Measurements from ENCODE around the gene GLIS2.

The GLIS2 gene

DNA sequence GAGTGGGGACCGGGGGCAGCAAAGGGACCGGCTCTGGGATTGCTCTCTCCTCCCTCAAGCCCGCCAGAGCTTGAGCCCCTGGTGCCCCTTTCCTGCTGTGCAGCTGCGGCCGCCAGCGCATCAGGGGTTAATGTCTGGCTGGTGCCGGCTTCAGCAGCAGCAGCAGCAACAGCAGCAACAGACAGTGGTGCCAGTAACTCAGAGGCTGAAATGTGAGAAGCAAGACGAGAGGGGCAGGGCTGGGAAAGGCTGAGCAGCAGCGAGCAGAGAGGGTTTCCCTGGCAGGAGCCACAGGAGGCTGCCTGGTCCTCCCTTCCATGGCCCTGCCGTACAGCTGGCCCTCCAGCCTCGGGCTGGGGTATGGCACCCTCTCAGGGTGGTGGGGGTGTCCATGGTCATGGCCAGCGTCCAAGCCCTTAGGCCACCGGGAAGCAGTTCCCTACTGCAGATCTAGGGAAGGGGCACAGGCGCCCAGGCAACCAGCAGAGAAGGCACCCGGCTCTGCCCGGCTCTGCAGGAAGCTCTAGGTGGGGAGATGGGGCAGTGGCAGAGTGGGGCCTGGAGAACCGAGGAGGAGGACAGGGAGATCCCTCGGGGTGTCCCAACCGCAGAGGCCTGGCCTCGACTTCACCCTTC lies 21.9 kb upstream of the GLIS2 start:
- H3K27me3 ChIP-seq (ENCODE audit: control insufficient read depth, insufficient read depth, low read length) = no peaks in the 10 kb centered on the region
- H3K9me3 ChIP-seq (ENCODE audit: control insufficient read depth, low read length) = no peaks in the 10 kb centered on the region
- no peaks in the 10 kb centered on the region for H3K79me2 ChIP-seq
- H3K36me3 ChIP-seq (ENCODE audit: control insufficient read depth, insufficient read depth, low read length) = no peaks in the 10 kb centered on the region
- H3K4me2 ChIP-seq (ENCODE audit: low read length) = peak overlapping the region; percentile 54
- H2AFZ ChIP-seq = peak overlapping the region; percentile 84
- peak overlapping the region; percentile 55 for H3K27ac ChIP-seq
- H3K9ac ChIP-seq = no peak overlapping the region
- no peak overlapping the region for H3K4me3 ChIP-seq (ENCODE audit: low read depth, low read length)
- TF ChIP-seq, protein P1, sequence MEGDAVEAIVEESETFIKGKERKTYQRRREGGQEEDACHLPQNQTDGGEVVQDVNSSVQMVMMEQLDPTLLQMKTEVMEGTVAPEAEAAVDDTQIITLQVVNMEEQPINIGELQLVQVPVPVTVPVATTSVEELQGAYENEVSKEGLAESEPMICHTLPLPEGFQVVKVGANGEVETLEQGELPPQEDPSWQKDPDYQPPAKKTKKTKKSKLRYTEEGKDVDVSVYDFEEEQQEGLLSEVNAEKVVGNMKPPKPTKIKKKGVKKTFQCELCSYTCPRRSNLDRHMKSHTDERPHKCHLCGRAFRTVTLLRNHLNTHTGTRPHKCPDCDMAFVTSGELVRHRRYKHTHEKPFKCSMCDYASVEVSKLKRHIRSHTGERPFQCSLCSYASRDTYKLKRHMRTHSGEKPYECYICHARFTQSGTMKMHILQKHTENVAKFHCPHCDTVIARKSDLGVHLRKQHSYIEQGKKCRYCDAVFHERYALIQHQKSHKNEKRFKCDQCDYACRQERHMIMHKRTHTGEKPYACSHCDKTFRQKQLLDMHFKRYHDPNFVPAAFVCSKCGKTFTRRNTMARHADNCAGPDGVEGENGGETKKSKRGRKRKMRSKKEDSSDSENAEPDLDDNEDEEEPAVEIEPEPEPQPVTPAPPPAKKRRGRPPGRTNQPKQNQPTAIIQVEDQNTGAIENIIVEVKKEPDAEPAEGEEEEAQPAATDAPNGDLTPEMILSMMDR (IDR thresholded peaks at IDR 0.05) = peak; percentile 6
- H3K4me1 ChIP-seq = peaks cover 16% of the 10 kb centered on the region

DNA sequence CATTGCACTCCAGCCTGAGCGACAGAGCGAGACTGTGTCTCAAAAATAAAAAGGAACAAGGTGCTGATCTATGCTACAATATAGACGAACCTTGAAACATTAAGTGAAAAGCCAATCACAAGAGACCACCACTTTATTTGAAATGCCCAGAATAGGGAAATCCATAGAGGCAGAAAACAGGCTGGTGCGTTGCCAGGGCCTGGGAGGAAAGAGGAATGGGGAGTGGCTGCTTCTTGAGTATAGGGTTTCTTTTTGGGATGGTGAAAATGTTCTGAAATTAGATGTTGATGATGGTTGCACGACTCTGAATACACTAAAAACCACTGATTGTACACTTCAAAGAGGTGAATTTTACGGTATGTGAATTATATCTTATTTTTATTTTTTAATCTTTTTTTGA lies 20.3 kb upstream of the GLIS2 start:
- no peak overlapping the region for H3K4me3 ChIP-seq (ENCODE audit: low read depth, low read length)
- H3K27ac ChIP-seq = no peak overlapping the region
- no peaks in the 10 kb centered on the region for H3K79me2 ChIP-seq
- no peaks in the 10 kb centered on the region for H3K36me3 ChIP-seq (ENCODE audit: control insufficient read depth, insufficient read depth, low read length)
- H2AFZ ChIP-seq = no peak overlapping the region
- peaks cover 20% of the 10 kb centered on the region for H3K4me1 ChIP-seq
- TF ChIP-seq, protein P1 (IDR thresholded peaks at IDR 0.05) = no peak
- no peak overlapping the region for H3K9ac ChIP-seq
- H3K27me3 ChIP-seq (ENCODE audit: control insufficient read depth, insufficient read depth, low read length) = no peaks in the 10 kb centered on the region
- no peak overlapping the region for H3K4me2 ChIP-seq (ENCODE audit: low read length)
- H3K9me3 ChIP-seq (ENCODE audit: control insufficient read depth, low read length) = no peaks in the 10 kb centered on the region

DNA sequence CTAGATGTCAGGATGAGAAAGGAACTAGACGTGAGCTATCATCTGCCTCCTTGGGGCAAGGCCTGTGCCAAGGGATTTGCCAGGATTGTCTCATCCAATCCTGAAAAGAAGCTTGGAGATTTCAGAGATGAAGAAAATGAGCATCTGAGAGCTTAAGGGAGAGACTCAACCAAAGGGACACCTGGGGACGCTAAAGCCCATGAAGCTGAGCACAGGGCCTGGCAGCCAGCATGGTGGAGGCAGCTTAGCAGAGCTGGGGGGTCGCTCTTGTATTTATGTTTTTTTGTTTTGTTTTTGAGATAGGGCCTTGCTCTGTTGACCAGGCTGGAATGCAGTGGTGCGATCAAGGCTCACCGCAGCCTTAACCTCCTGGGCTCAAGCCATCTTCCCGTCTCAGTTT lies 18.4 kb upstream of the GLIS2 start:
- Histone ChIP-seq H3K4me1 (peaks cover 20% of the 10 kb centered on the region), H3K4me2 (ENCODE audit: low read length) (no peak overlapping the region), H2AFZ (no peak overlapping the region), H3K27ac (no peak overlapping the region), H3K36me3 (ENCODE audit: control insufficient read depth, insufficient read depth, low read length) (no peaks in the 10 kb centered on the region), H3K9ac (no peak overlapping the region), H3K27me3 (ENCODE audit: control insufficient read depth, insufficient read depth, low read length) (no peaks in the 10 kb centered on the region), H3K9me3 (ENCODE audit: control insufficient read depth, low read length) (no peaks in the 10 kb centered on the region), H3K4me3 (ENCODE audit: low read depth, low read length) (no peak overlapping the region), H3K79me2 (no peaks in the 10 kb centered on the region)
- TF ChIP-seq, protein P1 (IDR thresholded peaks at IDR 0.05) = no peak

DNA sequence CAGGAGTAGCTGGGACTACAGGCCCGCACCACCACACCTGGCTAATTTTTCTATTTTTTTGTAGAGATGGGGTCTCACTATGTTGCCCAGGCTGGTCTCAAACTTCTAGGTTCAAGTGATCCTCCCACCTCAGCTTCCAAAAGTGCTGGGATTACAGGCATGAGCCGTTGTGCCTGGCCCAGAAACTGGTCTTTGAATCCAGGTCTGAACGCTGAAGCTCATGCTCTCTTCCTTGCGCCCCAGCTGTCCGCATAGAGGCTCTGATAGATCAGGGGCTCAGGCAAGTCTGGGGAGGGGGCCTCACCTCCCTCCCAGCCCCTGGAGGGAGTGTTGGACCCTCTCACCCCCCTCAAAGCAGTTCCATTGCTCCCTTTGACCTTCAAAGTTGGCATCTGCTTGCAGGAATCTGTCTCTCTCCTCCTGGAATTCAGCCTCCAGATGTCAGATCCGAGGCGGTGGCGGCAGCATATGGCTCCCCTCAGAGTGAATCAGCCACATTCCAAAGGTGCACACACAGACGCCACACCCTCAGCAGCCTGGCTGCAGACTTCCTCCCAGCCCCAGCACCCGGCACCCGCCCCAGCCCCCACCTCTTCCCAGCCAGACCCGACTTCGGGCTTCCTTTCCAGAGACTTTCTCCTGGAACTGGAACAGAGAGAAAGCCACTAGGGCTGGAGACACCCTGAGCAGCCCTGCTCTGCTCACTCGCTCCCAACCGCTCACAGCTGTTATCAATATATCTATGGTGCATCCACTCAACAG lies 16.9 kb upstream of the GLIS2 start:
- no peaks in the 10 kb centered on the region for H3K27me3 ChIP-seq (ENCODE audit: control insufficient read depth, insufficient read depth, low read length)
- no peak overlapping the region for H3K4me2 ChIP-seq (ENCODE audit: low read length)
- TF ChIP-seq, protein P1 (IDR thresholded peaks at IDR 0.05) = no peak
- H2AFZ ChIP-seq = peak overlapping the region; percentile 29
- H3K4me1 ChIP-seq = peaks cover 11% of the 10 kb centered on the region
- no peaks in the 10 kb centered on the region for H3K36me3 ChIP-seq (ENCODE audit: control insufficient read depth, insufficient read depth, low read length)
- no peak overlapping the region for H3K4me3 ChIP-seq (ENCODE audit: low read depth, low read length)
- H3K9me3 ChIP-seq (ENCODE audit: control insufficient read depth, low read length) = no peaks in the 10 kb centered on the region
- H3K27ac ChIP-seq = no peak overlapping the region
- no peaks in the 10 kb centered on the region for H3K79me2 ChIP-seq
- no peak overlapping the region for H3K9ac ChIP-seq
